T-helper 17 cell (primary cell): ENCODE measurements around the gene CORO2B. TPM values are rescaled to one million over a fixed set of nuclear protein-coding genes. Genes with fewer than 3 reads are reported as not detected.

Source experiments
- ATAC-seq: fragments of 150-1000 bp; cut with Tn5 transposase; 2 replicates; pipeline ENCODE4 v1.10.0; 2021; ENCODE audit warnings: mild to moderate bottlenecking, moderate library complexity
- DNase-seq, 3 donors: peaks; one replicate each; pipeline versions ENCODE4 v3.0.0 to v3.0.0-alpha.2; 2020 to 2021
- H3K9me3 ChIP-seq: one replicate; pipeline ENCODE4 v1.7.0; 2013; ENCODE audit warnings: low read length, mild to moderate bottlenecking; ENCODE audit not compliant: control insufficient read depth, poor library complexity, severe bottlenecking
- H3K27ac Mint-ChIP-seq: one replicate; pipeline ENCODE4 v1.8.0; 2022; ENCODE audit warnings: mild to moderate bottlenecking, moderate library complexity, mixed read lengths
- H3K27me3 Mint-ChIP-seq: one replicate; pipeline ENCODE4 v1.8.0; 2022; ENCODE audit warnings: mixed read lengths
- H3K36me3 Mint-ChIP-seq: one replicate; pipeline ENCODE4 v1.8.0; 2022; ENCODE audit warnings: low read depth, mixed read lengths
- H3K4me1 Mint-ChIP-seq: one replicate; pipeline ENCODE4 v1.8.0; 2022; ENCODE audit warnings: mild to moderate bottlenecking, mixed read lengths
- H3K4me3 Mint-ChIP-seq: one replicate; pipeline ENCODE4 v1.8.0; 2022; ENCODE audit warnings: mild to moderate bottlenecking, moderate library complexity, mixed read lengths
- total RNA-seq, 4 donors: library from RNA in 2 of 4; stranded (reverse) in 2 of 4; gene quantifications; one replicate each; pipeline ENCODE4 v1.2.3 and lab custom pipeline; 2022 to 2026

CORO2B gene
- total RNA-seq, 2 donors from 2014 or later: not detected

GRCh38 chr15:68629519-68630210 is 50.9 kb downstream of the CORO2B start:
- no peaks in the 10 kb centered on the region for H3K4me1 Mint-ChIP-seq
- ATAC-seq: no peak
- H3K4me3 Mint-ChIP-seq: no peak overlapping the region
- H3K27ac Mint-ChIP-seq: no peak overlapping the region
- no peak for DNase-seq
- H3K27me3 Mint-ChIP-seq: peaks cover 57% of the 10 kb centered on the region
- no peaks in the 10 kb centered on the region for H3K9me3 ChIP-seq
- H3K36me3 Mint-ChIP-seq: peaks cover 2% of the 10 kb centered on the region

GRCh38 chr15:68630211-68630555 is 51.4 kb downstream of the CORO2B start:
- DNase-seq: no peak
- H3K9me3 ChIP-seq: no peaks in the 10 kb centered on the region
- Mint-ChIP-seq H3K4me1 (no peaks in the 10 kb centered on the region), H3K36me3 (peaks cover 2% of the 10 kb centered on the region), H3K27ac (no peak overlapping the region), H3K27me3 (peaks cover 57% of the 10 kb centered on the region), H3K4me3 (no peak overlapping the region)
- ATAC-seq: no peak

- H3K36me3 Mint-ChIP-seq: peaks cover 2% of the 10 kb centered on the region
- no peaks in the 10 kb centered on the region for H3K4me1 Mint-ChIP-seq
- peaks cover 54% of the 10 kb centered on the region for H3K27me3 Mint-ChIP-seq
- no peak overlapping the region for H3K4me3 Mint-ChIP-seq
- no peak for ATAC-seq
- no peaks in the 10 kb centered on the region for H3K9me3 ChIP-seq
- H3K27ac Mint-ChIP-seq: no peak overlapping the region
- no peak for DNase-seq
Measured at GRCh38 chr15:68630836-68631235, 52.0 kb downstream of the CORO2B start.

GRCh38 chr15:68631601-68632051 is 52.8 kb downstream of the CORO2B start:
- H3K9me3 ChIP-seq: no peaks in the 10 kb centered on the region
- no peak overlapping the region for H3K4me3 Mint-ChIP-seq
- H3K4me1 Mint-ChIP-seq: no peaks in the 10 kb centered on the region
- no peak for DNase-seq
- H3K36me3 Mint-ChIP-seq: peaks cover 2% of the 10 kb centered on the region
- H3K27ac Mint-ChIP-seq: no peak overlapping the region
- H3K27me3 Mint-ChIP-seq: peaks cover 47% of the 10 kb centered on the region
- ATAC-seq: peak; percentile 32

GRCh38 chr15:68632101-68632500 is 53.3 kb downstream of the CORO2B start:
- no peak for DNase-seq
- H3K27me3 Mint-ChIP-seq: peaks cover 44% of the 10 kb centered on the region
- ATAC-seq: no peak
- H3K4me3 Mint-ChIP-seq: no peak overlapping the region
- H3K36me3 Mint-ChIP-seq: peaks cover 1% of the 10 kb centered on the region
- no peaks in the 10 kb centered on the region for H3K9me3 ChIP-seq
- H3K27ac Mint-ChIP-seq: no peak overlapping the region
- H3K4me1 Mint-ChIP-seq: no peaks in the 10 kb centered on the region

GRCh38 chr15:68633231-68634121 is 54.7 kb downstream of the CORO2B start:
- ATAC-seq (no peak), DNase-seq (no peak)
- Mint-ChIP-seq H3K27me3 (peaks cover 30% of the 10 kb centered on the region), H3K27ac (no peak overlapping the region), H3K4me1 (no peaks in the 10 kb centered on the region), H3K4me3 (no peak overlapping the region), H3K36me3 (no peaks in the 10 kb centered on the region)
- H3K9me3 ChIP-seq: no peaks in the 10 kb centered on the region

GRCh38 chr15:68634122-68634482 is 55.3 kb downstream of the CORO2B start:
- H3K4me3 Mint-ChIP-seq: no peak overlapping the region
- DNase-seq (no peak), ATAC-seq (no peak)
- no peak overlapping the region for H3K27ac Mint-ChIP-seq
- H3K4me1 Mint-ChIP-seq: no peaks in the 10 kb centered on the region
- H3K9me3 ChIP-seq: no peaks in the 10 kb centered on the region
- H3K27me3 Mint-ChIP-seq: peaks cover 24% of the 10 kb centered on the region
- no peaks in the 10 kb centered on the region for H3K36me3 Mint-ChIP-seq

- ATAC-seq: no peak
- Mint-ChIP-seq H3K27me3 (peaks cover 20% of the 10 kb centered on the region), H3K27ac (no peak overlapping the region), H3K4me3 (no peak overlapping the region), H3K4me1 (no peaks in the 10 kb centered on the region), H3K36me3 (no peaks in the 10 kb centered on the region)
- no peaks in the 10 kb centered on the region for H3K9me3 ChIP-seq
- no peak for DNase-seq
Measured at GRCh38 chr15:68634531-68634930, 55.7 kb downstream of the CORO2B start.

- ATAC-seq (no peak), DNase-seq (no peak)
- no peaks in the 10 kb centered on the region for H3K36me3 Mint-ChIP-seq
- no peak overlapping the region for H3K27ac Mint-ChIP-seq
- no peaks in the 10 kb centered on the region for H3K9me3 ChIP-seq
- H3K27me3 Mint-ChIP-seq: peaks cover 13% of the 10 kb centered on the region
- no peak overlapping the region for H3K4me3 Mint-ChIP-seq
- H3K4me1 Mint-ChIP-seq: no peaks in the 10 kb centered on the region
Measured at GRCh38 chr15:68635141-68635540, 56.3 kb downstream of the CORO2B start.

- DNase-seq: no peak
- Mint-ChIP-seq H3K27me3 (peaks cover 4% of the 10 kb centered on the region), H3K36me3 (no peaks in the 10 kb centered on the region), H3K4me3 (no peak overlapping the region), H3K27ac (no peak overlapping the region), H3K4me1 (peaks cover 3% of the 10 kb centered on the region)
- no peak for ATAC-seq
- no peaks in the 10 kb centered on the region for H3K9me3 ChIP-seq
Measured at GRCh38 chr15:68636256-68636655, 57.5 kb downstream of the CORO2B start.

GRCh38 chr15:68637767-68638404 is 59.1 kb downstream of the CORO2B start:
- ATAC-seq (no peak), DNase-seq (no peak)
- H3K4me1 Mint-ChIP-seq: peaks cover 3% of the 10 kb centered on the region
- no peaks in the 10 kb centered on the region for H3K9me3 ChIP-seq
- H3K4me3 Mint-ChIP-seq: no peak overlapping the region
- no peaks in the 10 kb centered on the region for H3K36me3 Mint-ChIP-seq
- no peak overlapping the region for H3K27ac Mint-ChIP-seq
- H3K27me3 Mint-ChIP-seq: peaks cover 4% of the 10 kb centered on the region

- no peaks in the 10 kb centered on the region for H3K9me3 ChIP-seq
- Mint-ChIP-seq H3K27me3 (peaks cover 4% of the 10 kb centered on the region), H3K4me1 (peaks cover 3% of the 10 kb centered on the region), H3K36me3 (no peaks in the 10 kb centered on the region), H3K4me3 (no peak overlapping the region), H3K27ac (no peak overlapping the region)
- DNase-seq (no peak), ATAC-seq (no peak)
Measured at GRCh38 chr15:68638953-68639515, 60.2 kb downstream of the CORO2B start.

- no peak overlapping the region for H3K27ac Mint-ChIP-seq
- peaks cover 3% of the 10 kb centered on the region for H3K4me1 Mint-ChIP-seq
- no peaks in the 10 kb centered on the region for H3K9me3 ChIP-seq
- no peak overlapping the region for H3K4me3 Mint-ChIP-seq
- H3K36me3 Mint-ChIP-seq: no peaks in the 10 kb centered on the region
- DNase-seq (no peak), ATAC-seq (no peak)
- peaks cover 9% of the 10 kb centered on the region for H3K27me3 Mint-ChIP-seq
Measured at GRCh38 chr15:68639926-68640600, 61.3 kb downstream of the CORO2B start.
